ENCODE measurements around the gene R3HDML.

Gene R3HDML

GRCh38 chr20:44367746-44368145 lies 30.9 kb downstream of the R3HDML start:
- no peak for DNase-seq

- DNase-seq = no peak
Measured at GRCh38 chr20:44370639-44371218, 33.9 kb downstream of the R3HDML start.

- DNase-seq = no peak
Measured at GRCh38 chr20:44382641-44383040, 45.8 kb downstream of the R3HDML start.

GRCh38 chr20:44384423-44385027 lies 47.7 kb downstream of the R3HDML start:
- peak; percentile 20 to 43 for DNase-seq

GRCh38 chr20:44388466-44389023 lies 51.7 kb downstream of the R3HDML start:
- DNase-seq = no peak

GRCh38 chr20:44389871-44390270 lies 53.0 kb downstream of the R3HDML start:
- no peak for DNase-seq

GRCh38 chr20:44390280-44390679 lies 53.4 kb downstream of the R3HDML start:
- DNase-seq = no peak

- DNase-seq = no peak
Measured at GRCh38 chr20:44392088-44392775, 55.4 kb downstream of the R3HDML start.

GRCh38 chr20:44392776-44393607 lies 56.1 kb downstream of the R3HDML start:
- DNase-seq = no peak

GRCh38 chr20:44393608-44394451 lies 57.0 kb downstream of the R3HDML start:
- no peak for DNase-seq

GRCh38 chr20:44394452-44394701 lies 57.5 kb downstream of the R3HDML start:
- DNase-seq = no peak

- no peak for DNase-seq
Measured at GRCh38 chr20:44394702-44395460, 58.0 kb downstream of the R3HDML start.

GRCh38 chr20:44395461-44396340 lies 58.9 kb downstream of the R3HDML start:
- no peak for DNase-seq

GRCh38 chr20:44396369-44397130 lies 59.7 kb downstream of the R3HDML start:
- no peak for DNase-seq

- no peak for DNase-seq
Measured at GRCh38 chr20:44398335-44398734, 61.5 kb downstream of the R3HDML start.

- no peak for DNase-seq
Measured at GRCh38 chr20:44399446-44399845, 62.6 kb downstream of the R3HDML start.

GRCh38 chr20:44400671-44400969 lies 63.8 kb downstream of the R3HDML start:
- no peak for DNase-seq
